Esophagus mucosa (tissue), 1 donor: ENCODE measurements around the gene UBE2K. TPM values are rescaled to one million over a fixed set of nuclear protein-coding genes. Genes with fewer than 3 reads are reported as not detected.
"Not testable (repeated sequence)": the region's sequence is repeated elsewhere in the genome, so short reads cannot be mapped to it uniquely, and the experiment has no call there.

Source experiments
- ATAC-seq: fragments of 200-7000 bp; cut with Tn5 transposase; one replicate; pipeline ENCODE4 v1.9.1; 2020
- total RNA-seq: library from RNA; stranded (reverse); gene quantifications from one replicate; pipeline ENCODE4 v1.2.4, GENCODE V29; 2023
- donor health status: DM: yes; HTN: yes; CAD: no.

The UBE2K gene
- total RNA-seq, 1 donor from 2014 or later: 81.1 TPM

DNA sequence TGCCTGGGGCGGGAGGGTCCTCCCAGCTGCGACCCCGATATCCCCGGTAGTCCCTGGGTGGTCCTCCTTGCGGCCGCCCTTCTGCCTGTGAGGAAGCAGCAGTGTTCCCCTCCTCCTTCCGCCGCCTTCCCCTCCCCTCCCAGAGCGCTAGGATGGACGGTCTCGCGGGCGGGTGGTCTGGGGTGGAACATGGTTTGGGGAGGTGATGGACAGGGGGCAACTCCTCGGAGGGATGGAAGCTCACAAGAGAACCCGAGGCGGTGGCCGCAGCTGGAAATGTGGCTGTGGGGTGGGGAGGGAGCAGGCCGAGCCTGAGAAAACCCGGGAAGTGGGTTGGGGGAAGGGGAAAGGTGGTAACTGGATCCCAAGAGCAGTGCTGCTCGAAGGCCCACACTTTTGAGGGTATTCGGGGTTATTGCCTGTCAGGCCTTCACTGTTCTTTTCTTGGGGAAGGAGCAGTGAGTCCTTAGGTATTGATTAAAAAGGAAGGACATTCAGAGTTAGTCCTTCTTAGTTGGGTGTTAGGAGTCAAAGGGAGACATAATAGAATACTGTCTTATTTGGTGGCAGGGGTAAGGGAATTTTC is 581 bp downstream of the UBE2K start:
- ATAC-seq: peak; percentile 27

GRCh38 chr4:39699687-39700409 is 1.9 kb downstream of the UBE2K start:
- ATAC-seq: no peak

GRCh38 chr4:39700554-39700953 is 2.6 kb downstream of the UBE2K start:
- no peak for ATAC-seq

- no peak for ATAC-seq
Measured at GRCh38 chr4:39702716-39703115, 4.8 kb downstream of the UBE2K start.

DNA sequence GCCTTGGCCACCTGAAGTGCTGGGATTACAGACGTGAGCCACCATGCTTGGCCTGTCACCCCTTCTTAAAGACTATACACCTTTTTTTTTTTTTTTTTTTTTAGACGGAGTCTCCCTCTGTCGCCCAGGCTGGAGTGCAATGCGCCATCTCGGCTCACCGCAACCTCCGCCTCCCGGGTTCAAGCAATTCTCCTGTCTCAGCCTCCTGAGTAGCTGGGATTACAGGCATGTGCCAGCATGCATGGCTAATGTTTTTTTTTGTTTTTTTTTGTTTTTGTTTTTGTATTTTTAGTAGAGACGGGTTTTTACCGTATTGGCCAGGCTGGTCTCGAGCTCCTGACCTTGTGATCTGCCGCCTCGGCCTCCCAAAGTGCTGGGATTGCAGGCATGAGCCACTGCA is 6.9 kb downstream of the UBE2K start:
- ATAC-seq: not testable (repeated sequence)

DNA sequence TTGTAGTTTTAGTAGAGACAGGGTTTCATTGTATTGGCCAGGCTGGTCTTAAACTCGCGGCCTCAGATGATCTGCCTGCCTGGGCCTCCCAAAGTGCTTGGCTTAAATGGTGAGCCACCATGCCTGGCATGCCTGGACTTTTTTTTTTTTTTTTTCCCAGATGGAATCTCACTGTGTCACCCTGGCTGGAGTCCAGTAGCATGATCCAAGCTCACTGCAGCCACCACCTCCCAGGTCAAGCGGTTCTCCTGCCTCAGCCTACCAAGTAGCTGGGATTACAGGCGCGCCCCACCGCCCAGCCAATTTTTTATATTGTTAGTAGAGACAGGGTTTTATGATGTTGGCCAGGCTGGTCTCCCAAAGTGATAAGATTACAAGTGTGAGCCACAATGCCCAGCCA is 8.4 kb downstream of the UBE2K start:
- no peak for ATAC-seq

- no peak for ATAC-seq
Measured at GRCh38 chr4:39706741-39707511, 9.0 kb downstream of the UBE2K start.

DNA sequence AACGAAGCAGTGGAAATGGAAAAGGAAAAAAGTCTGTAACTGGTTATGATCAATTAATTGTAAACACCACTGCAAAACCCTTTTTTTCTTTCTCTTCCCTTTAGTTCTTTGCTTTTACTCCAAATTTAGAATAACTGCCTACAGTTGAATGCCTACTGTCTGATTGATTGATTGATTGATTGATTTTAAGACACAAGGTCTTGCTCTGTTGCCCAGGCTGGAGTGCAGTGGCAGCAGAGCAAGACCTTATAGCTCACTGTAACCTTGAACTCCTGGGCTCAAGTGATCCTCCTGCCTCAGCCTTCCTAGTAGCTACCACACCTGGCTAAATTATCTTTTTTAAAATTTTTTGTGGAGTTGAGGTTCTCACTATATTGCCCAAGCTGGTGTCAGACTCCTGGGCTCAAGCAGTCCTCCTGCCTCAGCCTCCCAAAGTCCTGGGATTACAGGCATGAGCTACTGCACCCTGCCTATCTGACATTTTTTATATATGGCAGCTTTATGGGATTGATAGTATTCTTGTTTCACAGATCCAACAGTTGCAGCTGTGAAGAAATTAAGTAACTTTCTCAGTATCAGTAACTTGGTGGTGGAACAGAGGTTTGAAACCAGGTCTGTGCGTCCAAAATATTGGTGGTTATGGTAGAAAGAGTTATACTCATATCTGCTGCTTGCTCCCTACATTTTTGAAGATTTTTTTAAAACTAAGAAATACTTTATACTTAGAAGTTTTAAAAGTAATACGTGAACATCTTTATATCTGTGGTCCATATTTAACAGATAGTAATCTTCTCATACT is 12.4 kb downstream of the UBE2K start:
- ATAC-seq: no peak

GRCh38 chr4:39712819-39713607 is 15.1 kb downstream of the UBE2K start:
- ATAC-seq: no peak

DNA sequence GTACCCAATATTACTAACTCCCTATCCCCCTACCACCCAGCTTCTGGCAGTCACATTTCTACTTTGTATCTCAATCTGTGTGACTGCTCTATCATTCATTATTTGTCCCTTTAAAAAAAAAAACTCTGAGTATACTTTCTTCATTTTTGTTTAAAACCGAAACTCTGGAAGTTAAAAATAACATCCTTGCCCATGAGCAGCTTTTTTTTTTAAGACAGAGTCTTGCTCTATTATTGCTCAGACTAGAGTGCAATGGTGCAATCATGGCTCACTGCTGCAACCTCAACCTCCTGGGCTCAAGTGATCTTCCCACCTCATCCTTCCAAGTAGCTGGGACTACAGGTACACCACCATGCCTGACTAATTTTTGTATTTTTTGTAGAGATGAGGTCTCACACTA is 15.8 kb downstream of the UBE2K start:
- ATAC-seq: no peak

GRCh38 chr4:39714166-39714565 is 16.2 kb downstream of the UBE2K start:
- ATAC-seq: no peak

GRCh38 chr4:39715788-39716187 is 17.9 kb downstream of the UBE2K start:
- no peak for ATAC-seq

GRCh38 chr4:39716356-39716755 is 18.4 kb downstream of the UBE2K start:
- no peak for ATAC-seq

DNA sequence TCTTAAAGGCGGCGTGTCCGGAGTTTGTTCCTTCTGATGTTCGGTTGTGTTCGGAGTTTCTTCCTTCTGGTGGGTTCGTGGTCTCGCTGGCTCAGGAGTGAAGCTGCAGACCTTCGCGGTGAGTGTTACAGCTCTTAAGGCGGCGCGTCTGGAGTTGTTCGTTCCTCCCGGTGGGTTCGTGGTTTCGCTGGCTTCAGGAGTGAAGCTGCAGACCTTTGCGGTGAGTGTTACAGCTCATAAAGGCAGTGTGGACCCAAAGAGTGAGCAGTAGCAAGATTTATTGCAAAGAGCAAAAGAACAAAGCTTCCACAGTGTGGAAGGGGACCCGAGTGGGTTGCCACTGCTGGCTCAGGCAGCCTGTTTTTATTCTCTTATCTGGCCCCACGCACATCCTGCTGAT is 19.8 kb downstream of the UBE2K start:
- ATAC-seq: not testable (repeated sequence)

- peak; percentile 54 for ATAC-seq
Measured at GRCh38 chr4:39718366-39719323, 20.7 kb downstream of the UBE2K start.

GRCh38 chr4:39719804-39720580 is 22.1 kb downstream of the UBE2K start:
- ATAC-seq: peak; percentile 79

DNA sequence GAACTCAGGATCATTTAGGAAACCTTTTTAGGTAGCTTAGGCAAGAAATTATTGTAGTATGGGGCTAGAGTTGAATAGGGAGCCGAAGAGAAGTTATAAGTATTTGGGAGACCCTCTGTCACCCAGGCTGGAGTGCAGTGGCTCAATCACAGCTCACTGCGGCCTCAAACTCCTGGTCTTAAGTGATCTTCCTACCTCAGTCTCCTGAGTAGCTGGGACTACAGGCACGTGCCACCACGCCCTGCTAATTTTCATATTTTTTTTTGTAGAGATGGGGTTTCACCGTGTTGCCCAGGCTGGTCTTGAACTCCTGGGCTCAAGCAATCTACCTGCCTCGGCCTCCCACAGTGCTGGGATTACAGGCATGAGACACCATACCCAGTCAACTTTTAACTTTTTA is 23.3 kb downstream of the UBE2K start:
- not testable (repeated sequence) for ATAC-seq

- no peak for ATAC-seq
Measured at GRCh38 chr4:39721788-39722187, 23.9 kb downstream of the UBE2K start.

DNA sequence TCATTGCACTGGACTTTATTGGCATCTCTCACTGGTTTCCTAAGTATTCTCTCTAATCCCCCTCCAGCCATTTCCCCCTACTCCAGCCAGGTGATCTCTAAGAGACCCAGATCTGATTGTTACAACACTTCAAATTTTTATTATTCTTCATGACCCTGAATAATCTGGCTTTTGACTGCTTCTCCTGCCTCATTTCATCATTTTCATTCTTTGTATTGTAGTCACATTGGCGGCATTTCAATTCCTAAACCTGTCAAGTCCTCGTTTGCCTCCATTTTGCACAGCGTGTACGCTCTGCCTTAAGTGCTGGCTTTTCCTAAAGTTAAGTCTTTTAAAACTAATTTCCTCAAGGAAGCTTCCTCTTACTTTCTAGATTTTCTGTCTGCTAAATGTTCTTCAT is 31.6 kb downstream of the UBE2K start:
- peak; percentile 69 for ATAC-seq

GRCh38 chr4:39730072-39730471 is 32.1 kb downstream of the UBE2K start:
- peak; percentile 53 for ATAC-seq
